ENCODE data around the gene TAF8.

DNA sequence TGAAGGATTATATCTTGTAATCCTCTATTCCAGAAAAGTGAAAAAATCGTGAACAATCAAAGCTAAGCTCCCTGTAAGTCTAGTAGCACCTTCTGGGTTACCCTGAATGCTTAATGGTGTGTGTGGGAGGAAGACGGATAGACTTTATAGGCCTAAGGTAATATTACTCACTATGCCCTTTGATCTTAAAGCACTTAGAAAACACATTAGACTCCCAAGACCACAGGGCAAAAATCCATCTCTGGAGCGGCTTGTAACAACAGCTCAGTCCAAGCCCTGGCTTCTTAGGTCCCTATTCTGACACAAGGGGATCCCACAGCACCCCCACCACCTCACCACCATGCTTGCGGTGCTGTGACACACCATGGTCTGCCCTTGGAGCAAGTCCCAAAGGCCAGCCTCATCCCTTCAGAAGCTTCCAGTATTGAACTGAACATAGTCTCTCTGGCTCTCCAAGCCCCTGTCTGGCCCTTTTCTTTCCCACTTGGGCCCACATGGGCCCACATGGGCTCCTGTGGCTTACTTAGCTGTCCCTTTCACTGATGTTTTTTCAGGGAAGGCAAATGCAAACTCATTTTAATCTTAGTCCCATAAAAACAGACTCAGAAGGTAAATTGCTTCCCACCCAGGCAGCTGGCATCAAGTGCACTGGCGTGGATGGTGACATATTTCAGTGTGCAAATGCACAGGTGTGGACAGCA lies 63.8 kb downstream of the TAF8 start:
- TF ChIP-seq CTCF (IDR thresholded peaks at IDR 0.05) (no peak), POLR2A (IDR thresholded peaks at IDR 0.05) (no peak)

Measured in lower leg skin (tissue), 3 donors.